GM19035 (cell line): Measurements from ENCODE around the gene TMEM150B.

ENCODE experiments used
- ATAC-seq: cut with Tn5 transposase; IDR thresholded peaks from one replicate; pipeline ENCODE4 v1.9.1; 2021; ENCODE audit not compliant: unreplicated experiment

The TMEM150B gene

DNA sequence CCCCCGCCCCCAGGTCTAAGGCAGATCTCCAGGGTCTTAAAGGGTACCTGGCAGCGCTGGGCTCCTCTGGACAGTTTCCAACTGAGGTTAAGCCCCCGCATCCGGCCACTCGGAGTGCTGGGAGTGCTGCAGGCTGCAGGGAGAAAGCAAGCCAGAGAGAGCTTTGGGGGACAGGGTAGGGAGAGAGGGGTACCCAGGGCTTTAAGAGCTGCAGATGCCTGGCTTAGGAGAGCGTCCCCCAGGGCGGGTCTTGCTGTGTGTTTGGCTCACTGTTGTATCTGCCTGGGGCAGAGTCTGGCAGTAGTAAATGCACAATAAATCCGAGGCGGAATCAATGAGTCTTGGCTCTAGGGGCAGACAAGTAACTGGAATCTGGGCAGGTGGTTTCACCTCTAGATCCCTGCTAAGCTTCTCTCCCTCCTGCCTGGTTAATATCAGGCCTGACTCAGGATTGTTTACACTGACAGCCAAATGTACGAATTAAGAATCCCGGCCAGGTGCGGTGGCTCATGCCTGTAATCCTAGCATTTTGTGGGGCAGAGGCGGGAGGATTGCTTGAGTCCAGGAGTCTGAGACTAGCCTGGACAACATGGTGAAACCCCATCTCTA is 30.2 kb upstream of the TMEM150B start:
- no peak for ATAC-seq

DNA sequence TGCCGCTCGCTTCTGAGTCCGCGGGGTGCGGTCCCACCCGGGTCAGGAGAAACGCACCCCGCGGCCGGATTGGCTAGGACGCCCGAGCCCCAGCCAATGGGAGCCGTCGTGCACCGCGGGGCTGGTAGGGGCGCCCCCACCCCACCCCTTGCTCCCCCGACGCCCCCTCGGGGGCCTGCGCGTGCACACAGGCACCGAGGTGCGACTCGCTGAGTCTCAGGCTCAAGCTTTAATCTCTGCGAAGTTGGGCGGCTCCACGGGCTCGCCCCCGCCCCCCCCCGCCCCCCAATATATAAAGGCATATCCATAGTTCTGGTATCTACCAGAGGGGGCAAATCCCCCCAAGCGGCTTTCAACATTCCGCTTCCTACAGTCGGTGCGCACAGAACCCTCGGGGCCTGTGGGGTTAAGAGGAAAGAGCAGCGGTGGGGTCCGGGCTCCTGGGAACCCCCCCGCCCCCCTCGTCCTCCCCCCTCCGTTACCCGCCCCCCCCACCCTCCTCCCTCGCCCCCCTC is 29.6 kb upstream of the TMEM150B start, which contains the start of gene COX6B2:
Gene COX6B2, minus strand, starts transcription at position 22 of the 515 bp plus-strand sequence. CDS start 198 bp downstream, outside the sequence.
- no peak for ATAC-seq

DNA sequence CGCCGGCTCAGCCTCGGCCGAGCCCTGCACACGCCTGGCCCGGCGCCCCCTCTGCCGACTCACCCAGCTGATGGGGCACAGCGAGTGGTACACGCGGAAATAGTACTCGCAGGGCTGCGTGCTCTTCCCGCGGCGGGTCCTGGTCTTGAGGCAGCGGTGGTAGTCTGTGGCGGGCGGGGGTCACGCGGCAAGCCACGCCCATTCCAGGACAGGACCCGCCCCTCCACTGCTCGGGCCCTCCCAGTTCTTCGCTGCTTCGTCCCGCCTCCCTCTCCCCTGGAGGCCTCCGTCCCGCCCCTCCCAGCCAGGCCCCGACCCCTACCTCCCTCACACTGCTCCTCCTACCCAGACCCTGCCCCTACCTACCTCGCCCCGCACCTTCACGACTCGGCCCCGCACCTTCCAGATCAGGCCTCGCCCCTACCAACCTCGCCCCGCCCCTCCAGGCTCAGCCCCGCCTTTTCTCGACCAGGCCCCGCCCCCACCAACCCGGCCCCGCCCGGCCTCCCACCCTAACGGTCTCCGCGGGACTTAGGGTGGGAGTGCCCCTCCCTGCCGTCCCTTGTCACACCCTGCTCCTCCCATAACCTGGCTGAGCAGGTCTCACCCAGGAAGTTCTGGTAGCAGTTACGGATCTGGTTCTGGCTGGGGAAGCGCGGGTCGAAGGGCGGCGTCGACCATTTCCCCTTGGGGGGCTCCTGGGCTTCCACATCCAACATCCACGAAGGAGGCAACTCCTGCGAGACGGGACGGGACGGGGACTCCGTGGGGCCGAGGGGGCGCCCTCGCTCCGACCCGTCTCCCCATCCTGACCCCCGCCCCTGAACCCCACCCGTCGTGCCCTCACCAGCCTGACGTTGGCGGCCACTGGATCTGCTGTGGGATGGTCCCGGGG is 28.9 kb upstream of the TMEM150B start:
- no peak for ATAC-seq

DNA sequence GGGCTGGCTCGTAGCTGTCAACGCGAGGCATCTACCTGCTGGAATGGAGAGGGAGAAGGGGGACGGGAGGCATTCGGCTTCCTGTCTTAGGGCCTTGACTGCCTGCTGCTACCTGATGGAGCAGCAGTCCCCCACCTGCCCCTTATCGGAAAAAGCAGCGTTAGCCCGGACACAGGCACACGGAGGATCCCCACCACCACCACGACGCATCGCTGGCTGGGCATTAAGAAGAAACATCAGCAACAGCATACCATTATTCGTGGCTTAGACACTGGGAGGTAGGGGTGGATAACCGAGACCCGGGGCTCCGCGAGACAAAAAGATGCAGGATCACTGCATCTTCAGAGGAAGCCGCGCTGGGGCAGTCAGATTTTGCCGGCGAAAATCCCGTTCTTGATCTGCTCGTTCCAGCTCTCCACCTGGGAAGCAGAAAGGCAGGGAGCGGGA is 28.2 kb upstream of the TMEM150B start:
- ATAC-seq, result no peak

DNA sequence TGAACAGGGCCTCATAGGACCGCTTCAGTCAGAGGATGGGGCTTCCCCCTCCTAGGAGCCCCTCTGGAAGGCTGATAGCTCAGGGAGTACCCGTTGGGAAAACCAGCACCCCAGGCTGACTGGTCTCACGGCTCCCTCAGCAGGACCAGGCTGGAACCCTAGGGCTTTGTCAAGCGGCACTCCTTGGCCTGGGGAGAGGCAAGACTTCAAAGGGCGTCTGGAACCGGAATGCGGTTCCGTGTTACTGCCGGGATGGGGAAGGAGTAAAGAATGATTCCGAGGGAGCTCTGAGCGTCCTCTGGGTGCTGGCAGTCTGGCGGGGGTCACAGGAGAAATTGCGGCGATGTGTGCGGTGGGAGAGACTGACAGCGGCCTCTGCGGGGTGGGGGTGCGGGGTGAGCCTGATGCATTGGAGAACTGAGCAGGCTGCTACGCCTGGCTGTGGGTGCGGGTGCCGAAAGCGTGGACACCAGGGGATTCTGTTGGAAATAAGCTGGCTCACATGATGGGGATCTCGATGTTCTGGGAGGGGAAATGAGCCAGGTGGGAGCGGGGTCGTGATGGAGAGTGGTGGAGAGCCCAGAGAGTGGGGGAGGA is 27.5 kb upstream of the TMEM150B start:
- no peak for ATAC-seq

DNA sequence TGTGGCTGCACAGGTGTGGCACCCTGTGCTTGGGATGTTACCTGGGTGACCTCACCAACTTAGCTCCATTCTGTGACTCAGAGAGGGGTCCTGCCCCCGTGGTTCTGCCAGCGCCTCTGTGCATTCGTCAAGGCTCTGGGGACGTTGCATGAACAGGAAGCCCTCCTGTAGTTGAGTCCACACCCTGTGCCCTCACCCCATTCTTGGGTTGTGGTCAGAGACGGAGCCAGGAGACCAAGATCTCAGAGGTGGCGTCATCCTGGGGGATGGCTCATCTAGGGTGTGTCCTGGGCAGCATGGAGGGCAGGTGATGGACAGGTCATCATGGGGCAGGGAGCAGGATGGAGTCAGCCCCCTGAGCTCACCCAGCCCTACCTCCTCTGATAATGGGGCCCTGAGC is 26.9 kb upstream of the TMEM150B start:
- no peak for ATAC-seq

DNA sequence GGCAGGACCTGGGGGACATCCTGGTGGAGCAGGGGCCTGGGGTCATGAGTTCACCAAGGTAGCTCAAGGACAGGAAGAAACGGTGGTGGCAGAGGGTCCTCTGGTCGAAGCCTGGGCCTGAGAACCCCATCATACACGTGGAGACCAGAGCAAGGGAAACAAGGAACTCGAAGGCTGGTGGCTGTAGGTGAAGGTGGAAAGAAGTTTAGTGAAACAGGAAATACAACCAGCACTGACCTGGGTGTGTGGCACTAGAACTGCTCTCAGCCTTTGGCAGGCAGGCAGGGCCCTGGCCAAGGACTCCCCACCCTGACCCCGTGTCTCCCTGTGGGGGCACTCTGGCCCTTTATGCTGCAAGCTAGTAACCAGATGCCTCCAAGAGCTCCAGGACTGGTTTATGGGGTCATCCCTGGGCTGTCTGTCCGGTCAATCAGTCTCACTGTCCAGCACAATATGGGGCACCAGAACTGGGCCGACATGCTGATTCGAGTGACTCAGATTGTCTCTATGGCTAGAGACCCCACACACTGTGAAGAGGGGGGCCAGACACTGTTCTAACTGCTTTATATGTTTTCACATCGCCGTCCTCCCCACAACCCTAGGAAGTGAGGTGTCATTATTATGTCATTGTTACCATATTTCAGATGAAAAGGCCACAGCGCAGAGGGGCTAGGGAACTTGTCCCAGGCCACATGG is 25.6 kb upstream of the TMEM150B start:
- ATAC-seq, result no peak

DNA sequence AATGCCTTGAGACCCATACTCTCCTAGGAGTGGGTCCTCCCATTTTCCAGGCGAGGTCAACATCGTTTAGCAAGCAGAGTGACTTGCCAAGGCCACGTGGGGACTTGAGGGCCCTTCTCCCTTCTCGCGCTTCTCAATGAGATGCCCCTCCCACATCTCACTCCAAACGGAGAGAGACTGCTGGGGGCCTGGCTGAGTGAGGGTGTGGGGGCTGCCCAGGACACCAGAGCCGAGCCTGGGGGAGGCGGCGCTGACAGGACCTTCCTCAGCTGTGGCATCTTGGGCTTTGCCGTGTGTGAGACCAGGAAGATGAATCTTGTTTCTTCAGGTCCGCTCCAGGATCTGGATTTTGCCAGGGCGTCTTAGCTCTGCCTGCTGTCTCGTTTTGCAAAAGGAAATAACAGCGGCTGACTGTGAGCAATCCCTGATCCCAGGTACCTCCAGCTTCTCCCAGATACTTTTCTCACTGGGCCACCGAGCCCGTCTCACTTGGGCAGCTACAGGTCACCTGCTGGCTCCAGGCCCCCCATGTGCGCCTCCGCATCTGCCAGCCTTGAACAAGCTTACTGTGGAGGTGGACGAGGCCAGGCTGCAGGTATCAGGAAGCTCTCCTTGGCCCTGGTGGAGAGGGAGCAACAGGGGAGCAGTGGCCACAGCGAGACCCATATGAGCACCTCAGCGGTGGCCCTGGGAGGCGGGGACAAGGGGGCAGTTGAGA is 23.3 kb upstream of the TMEM150B start:
- ATAC-seq, result no peak

DNA sequence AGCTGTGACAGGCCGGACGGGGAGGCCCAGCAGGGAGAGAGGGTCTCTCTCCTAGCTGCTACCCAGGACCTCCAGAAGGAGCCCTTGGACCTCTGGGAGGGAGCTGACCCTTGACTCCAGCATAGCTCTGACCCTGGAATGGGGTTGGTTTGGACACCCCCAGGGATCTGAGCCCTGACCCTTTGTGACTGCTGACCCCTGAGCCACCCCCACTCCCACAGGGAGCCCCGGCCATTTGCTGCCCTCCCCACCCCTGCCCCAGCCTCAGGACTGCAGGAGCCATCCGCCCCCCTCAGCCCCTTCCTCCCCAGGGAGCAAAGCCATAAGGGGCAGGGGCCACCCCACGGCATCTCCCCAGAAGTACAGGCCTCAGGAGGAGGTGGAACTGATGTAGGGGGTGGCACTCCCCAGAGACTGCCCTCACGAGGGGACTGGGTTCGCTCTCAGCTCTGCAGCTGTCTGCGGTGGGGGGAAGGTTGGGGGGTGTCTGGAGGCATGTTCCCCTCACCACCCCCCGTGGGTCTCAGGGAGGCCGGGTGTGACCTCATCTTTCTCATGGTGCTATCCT is 22.4 kb upstream of the TMEM150B start:
- no peak for ATAC-seq

DNA sequence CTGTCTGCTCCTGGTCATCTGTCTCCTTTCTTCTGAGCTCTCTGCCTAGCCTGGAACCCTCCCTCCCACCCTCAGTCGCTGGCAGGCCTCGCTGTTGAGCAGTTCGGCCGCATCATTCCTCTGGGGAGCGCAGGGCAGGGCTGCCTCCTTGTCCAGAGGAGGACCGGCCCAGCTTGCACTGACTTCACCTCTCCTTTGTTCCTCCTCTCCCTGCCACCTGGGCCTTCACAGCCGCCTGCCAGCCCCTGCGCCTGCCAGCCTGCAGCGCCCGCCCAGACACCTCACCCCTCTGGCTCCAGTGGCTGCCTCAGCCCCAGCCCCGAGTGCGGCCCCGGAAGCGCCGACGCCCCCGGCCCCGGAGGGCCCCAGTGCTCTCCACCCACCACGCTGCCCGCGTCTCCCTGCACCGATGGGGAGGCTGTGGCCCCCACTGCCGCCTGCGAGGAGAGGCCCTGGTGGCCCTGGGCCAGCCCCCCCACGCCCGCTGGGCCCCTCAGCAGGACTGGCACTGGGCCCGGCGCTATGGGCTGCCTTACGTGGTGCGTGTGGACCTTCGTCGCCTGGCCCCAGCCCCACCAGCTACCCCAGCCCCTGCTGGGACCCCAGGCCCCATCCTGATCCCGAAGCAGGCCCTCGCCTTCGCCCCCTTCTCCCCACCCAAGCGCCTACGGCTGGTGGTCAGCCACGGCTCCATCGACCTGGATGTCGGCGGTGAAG is 21.7 kb upstream of the TMEM150B start:
- ATAC-seq, result no peak

DNA sequence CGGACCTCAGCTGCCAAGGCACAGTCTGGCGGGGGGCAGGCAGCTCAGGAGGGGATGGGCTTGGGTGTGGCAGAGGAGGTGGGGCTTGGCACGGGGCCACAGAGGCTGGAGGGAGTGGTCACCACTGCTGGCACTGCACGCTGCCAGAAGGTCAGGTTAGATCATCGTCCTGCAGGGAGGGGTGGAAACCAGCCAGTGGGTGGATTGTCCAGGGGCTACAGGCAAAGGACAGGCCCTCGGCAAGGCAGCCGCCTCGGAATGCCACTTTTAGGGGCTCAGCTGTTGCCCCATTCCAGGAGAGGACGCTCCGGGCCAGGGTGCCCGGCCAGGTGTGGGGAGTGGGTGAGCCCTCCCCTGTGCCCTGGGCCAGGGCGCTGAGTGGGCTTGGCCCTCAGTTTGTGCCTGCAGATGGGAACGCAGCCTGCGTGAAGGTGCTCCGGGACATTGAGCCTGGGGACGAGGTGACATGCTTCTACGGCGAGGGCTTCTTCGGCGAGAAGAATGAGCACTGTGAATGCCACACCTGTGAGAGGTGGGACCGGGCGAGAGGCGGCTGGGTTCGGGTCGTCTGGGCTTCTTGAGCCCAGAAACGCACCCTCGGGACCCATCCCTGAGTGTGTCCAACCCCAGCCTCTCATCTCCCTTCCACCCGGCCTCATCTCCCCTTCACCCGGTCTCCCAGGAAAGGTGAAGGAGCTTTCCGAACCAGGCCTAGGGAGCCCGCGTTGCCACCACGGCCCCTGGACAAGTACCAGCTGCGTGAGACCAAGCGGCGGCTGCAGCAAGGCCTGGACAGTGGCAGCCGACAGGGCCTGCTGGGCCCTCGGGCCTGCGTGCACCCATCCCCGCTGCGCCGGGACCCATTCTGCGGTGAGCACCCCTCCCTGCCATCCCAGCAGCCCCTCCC is 20.9 kb upstream of the TMEM150B start:
- no peak for ATAC-seq

DNA sequence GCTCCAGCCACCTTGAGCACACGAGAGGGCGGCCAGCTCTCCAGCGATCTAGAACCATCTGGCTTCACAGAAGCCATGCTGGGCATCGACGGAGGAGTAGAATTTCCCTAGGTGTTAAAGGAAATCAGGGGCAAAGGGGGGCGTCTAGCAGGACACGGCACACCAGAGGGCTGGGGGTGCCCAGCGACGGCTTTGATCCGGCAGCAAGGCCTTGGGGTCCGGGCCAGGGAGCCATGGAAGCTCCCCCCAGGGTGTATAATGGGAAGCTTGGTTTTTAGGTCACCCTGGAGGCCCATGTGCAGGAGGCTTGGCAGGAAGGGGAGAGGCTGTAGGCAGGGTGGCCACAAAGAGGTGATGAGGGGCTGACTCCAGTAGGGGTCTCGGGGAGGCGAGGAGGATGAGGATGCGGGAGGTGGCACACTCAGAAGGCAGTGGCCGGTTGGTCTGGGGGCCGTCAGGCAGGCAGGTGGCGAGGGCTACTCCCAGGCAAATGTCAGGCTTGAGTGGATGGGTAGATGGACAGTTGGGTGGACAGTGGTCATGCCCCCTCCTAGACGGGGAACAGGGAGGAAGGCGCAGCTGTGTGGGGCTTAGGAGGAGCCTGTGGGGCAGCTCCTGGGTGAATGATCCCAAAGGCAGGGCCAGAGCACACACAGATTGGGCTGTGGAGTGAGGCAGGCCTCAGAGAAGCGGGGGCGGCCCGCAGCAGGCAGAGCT is 20.1 kb upstream of the TMEM150B start:
- no peak for ATAC-seq

DNA sequence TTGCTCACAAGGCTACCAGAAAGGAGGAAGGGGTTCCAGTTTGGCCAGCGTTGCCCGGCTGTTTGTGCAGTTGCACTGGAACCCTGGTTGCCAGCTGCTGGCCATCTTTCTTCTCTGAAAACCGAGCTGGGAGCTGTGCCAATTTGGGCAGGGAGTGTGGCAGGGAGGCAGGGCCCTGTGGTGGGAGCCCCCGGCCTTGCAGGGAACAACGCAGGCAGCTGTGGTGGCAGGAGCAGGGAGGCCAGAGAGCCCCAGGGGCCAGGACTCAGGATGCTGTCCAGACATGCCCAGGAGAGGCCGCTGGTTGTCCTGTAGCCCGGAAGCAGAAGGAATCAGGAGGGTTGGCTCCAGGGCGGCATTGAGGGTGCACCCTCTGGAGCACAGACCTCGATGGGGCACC is 19.3 kb upstream of the TMEM150B start:
- ATAC-seq, result no peak

DNA sequence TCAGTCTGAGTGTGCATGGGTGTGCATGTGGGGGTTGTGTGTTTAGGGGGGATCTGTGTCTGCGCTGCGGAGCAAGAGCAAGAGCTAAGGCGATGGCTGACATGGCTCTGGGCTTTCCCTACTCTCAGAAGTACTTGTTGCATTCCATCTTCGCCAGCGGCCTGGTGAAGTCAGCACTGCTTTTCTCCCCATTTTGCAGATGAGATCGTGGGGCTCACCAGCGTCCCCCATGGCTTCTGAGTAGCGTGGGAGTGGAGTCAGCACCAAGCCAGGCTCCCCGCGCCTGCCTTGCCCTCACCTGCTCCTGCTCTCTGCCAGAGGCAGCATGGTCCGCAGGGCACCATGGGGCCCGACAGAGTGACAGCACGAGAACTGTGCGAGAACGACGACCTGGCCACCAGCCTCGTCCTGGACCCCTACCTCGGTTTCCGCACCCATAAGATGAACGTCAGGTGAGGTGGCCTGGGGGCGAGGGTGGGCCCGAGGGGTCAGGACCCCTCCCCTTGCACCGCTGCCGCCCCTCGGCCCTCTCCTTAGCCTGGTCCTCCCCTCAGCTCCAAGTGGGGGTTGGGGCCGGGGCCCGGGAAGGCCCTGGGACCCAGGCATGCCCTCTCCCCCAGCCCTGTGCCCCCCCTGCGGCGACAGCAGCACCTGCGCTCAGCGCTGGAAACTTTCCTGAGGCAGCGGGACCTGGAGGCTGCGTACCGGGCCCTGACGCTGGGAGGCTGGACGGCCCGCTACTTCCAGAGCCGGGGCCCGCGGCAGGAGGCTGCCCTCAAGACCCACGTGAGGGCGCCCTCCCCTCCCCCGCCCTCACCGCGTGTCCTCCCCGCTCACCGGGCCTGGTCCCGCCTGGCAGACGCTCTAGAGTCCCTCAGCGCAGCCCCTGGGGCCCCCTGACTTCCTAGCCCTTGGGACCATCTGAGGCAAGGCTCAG is 16.7 kb upstream of the TMEM150B start:
- ATAC-seq, result no peak

DNA sequence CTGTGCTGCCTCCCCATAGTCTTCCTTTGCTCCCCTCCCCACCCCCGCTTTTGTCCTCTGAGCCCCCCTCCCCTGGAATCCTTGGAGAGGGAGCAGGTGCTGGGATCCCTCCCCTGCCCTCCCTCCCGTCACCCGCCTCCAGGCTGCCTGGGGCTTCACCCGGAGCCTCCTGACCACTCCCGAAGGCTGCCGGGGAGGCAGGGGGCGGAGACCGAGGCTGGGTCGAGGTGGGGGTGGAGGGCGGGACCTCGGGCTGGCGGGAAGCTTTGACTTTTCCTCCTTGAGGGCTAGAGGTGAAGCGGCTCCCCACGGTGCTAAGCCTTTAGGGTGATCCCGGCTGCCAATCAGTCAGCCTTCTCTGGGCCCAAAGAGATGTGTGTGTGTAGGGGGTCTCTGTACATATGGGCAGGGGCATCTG is 16.0 kb upstream of the TMEM150B start:
- ATAC-seq, result no peak

DNA sequence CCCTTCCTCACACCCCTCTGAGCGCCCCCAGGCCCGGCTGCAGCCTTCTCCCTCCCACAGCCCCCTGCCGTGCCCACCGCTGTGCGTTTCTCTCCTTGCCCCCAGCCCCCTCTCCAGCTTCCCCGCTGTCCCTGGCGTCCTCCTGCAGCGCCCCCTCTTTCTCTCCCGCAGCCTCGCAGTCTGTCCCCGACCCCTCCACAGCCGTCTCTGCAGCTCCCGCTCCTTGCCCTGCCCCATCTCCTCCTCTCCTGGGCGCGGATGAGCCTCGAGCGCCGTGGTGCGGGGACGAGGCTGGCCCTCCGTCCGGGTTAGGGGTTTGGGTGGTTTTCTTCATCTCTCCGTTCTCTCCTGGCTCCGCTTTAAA is 15.6 kb upstream of the TMEM150B start:
- ATAC-seq, result no peak
